Stimulated activated CD8-positive, alpha-beta memory T cell treated with anti-CD3 and anti-CD28 coated beads, Interleukin-2, amount 100 ng/mL, for 48 hours (primary cell): ENCODE data around the gene KIRREL3.

ENCODE experiments used
- DNase-seq, 2 donors: peaks; one replicate each; pipeline ENCODE4 v3.0.0-alpha.2; 2020; ENCODE audit warnings: low read depth in 2 of 2

Gene KIRREL3

GRCh38 chr11:126534141-126534805 is 466.3 kb downstream of the KIRREL3 start:
- no peak for DNase-seq

GRCh38 chr11:126533560-126533959 is 467.0 kb downstream of the KIRREL3 start:
- DNase-seq, result no peak

GRCh38 chr11:126530416-126530815 is 470.2 kb downstream of the KIRREL3 start:
- DNase-seq, result no peak

- DNase-seq, result no peak
These were observed 471.5 kb downstream of the KIRREL3 start for GRCh38 chr11:126529037-126529436.

GRCh38 chr11:126528075-126528474 is 472.5 kb downstream of the KIRREL3 start:
- DNase-seq, result no peak

- no peak for DNase-seq
These were observed 472.9 kb downstream of the KIRREL3 start for GRCh38 chr11:126527651-126528050.

- no peak for DNase-seq
These were observed 474.1 kb downstream of the KIRREL3 start for GRCh38 chr11:126526471-126526870.

- no peak for DNase-seq
These were observed 474.9 kb downstream of the KIRREL3 start for GRCh38 chr11:126525702-126526101.

GRCh38 chr11:126525216-126525615 is 475.4 kb downstream of the KIRREL3 start:
- DNase-seq, result no peak

GRCh38 chr11:126523441-126524205 is 476.9 kb downstream of the KIRREL3 start:
- no peak for DNase-seq

GRCh38 chr11:126522606-126523005 is 478.0 kb downstream of the KIRREL3 start:
- no peak for DNase-seq

- DNase-seq, result no peak
These were observed 478.4 kb downstream of the KIRREL3 start for GRCh38 chr11:126522152-126522551.

GRCh38 chr11:126521196-126521595 is 479.4 kb downstream of the KIRREL3 start:
- DNase-seq, result no peak

GRCh38 chr11:126519764-126520734 is 480.5 kb downstream of the KIRREL3 start:
- DNase-seq, result no peak

- DNase-seq, result no peak
These were observed 481.4 kb downstream of the KIRREL3 start for GRCh38 chr11:126518972-126519690.

- DNase-seq, result no peak
These were observed 482.2 kb downstream of the KIRREL3 start for GRCh38 chr11:126518071-126518971.

GRCh38 chr11:126515501-126515900 is 485.1 kb downstream of the KIRREL3 start:
- DNase-seq, result no peak

GRCh38 chr11:126514061-126514693 is 486.4 kb downstream of the KIRREL3 start:
- no peak for DNase-seq

GRCh38 chr11:126512741-126513715 is 487.5 kb downstream of the KIRREL3 start:
- DNase-seq, result no peak
